GM18511 (cell line): Measurements from ENCODE around the gene CMSS1.
"Not testable (repeated sequence)": the region's sequence is repeated elsewhere in the genome, so short reads cannot be mapped to it uniquely, and the experiment has no call there.

Experiments used
- ATAC-seq: cut with Tn5 transposase; IDR thresholded peaks from one replicate; pipeline ENCODE4 v1.9.1; 2021; ENCODE audit warnings: mild to moderate bottlenecking, moderate library complexity; ENCODE audit not compliant: unreplicated experiment

CMSS1 gene

GRCh38 chr3:100206687-100207086 lies 389.0 kb downstream of the CMSS1 start:
- ATAC-seq: no peak

DNA sequence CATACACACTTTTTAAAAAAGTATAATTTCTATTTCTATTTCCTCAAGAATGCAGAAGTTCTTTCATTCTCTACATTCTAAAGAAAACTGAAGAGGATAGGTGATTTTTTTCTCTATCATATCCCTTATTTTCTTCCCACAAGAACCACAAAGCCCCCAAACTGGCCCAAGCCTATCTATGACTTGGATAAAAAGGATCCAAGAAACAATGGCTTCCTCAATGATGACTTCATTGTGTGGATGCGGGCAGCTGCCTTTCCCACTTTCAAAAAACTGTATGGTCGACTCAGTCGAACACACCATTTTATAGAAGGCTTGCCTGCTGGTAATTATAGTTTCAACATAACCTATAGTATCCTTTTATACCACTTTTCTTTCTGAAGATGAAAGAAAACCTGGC lies 390.2 kb downstream of the CMSS1 start:
- no peak for ATAC-seq

DNA sequence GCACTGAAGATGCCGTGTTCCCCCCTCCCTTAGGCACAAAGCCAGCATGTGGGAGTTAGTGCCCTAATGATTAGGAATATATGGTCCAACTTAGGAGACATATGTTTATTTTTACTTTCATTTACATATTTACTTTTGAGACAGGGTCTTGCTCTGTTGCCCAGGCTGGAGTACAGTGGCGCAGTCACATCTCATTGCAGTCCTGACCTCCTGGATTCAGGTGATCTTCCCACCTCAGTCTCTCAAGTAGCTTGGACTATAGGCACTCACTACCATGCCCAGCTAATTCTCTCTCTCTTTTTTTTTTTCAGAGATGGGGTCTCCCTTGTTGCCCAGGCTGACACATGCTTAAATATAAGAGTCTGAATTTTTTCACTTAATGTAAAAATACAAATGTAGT lies 391.5 kb downstream of the CMSS1 start:
- no peak for ATAC-seq

GRCh38 chr3:100209948-100210771 lies 392.5 kb downstream of the CMSS1 start:
- ATAC-seq: peak; percentile 99

DNA sequence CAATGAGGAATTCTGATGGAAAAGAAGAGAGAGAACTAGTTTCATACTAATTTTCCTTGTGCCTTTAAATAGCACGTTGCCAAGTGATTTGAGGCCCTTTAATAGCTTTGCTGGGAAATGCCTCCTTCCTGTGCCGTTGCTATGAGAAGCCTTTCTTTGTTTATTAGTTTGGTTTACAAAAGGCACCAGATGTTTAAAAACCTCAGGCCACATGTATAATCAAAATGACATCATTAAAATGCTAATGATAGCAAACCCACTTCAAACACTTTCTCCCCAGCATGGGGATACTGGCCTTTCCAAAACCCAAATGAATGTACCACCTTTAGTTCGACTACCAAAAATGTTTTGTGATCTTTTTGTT lies 393.1 kb downstream of the CMSS1 start:
- ATAC-seq: no peak

DNA sequence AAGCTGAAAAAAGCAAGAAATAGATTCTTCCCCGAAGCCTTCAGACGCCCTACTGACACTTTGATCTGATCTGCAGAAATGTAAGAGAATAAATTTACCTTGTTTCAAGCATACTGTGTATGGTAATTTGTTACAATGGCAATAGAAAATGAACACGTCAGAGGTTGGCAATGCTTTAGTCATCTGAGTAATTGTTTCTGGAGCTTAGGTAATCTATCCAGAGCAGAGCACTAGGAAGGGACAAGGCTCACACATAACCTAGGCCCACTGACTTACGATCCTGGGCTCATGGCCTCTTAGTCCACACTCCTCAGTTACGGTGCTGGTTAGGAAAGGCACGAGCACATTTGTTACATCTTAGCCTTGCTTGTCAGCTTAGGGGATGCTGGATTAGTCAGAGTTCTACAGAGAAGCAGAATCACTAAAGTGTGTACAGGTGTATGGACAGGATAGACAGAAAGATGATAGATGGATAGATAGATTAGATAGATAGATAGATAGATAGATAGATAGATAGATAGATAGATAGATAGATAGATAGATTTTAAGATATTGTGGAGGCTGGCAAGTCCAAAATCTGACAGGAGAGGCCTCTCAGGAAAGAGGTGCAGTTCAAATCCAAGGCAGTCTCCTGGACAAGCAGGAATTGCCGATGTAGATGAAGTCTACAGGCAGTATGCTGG lies 396.4 kb downstream of the CMSS1 start:
- ATAC-seq: no peak

GRCh38 chr3:100214574-100214964 lies 396.9 kb downstream of the CMSS1 start:
- no peak for ATAC-seq

DNA sequence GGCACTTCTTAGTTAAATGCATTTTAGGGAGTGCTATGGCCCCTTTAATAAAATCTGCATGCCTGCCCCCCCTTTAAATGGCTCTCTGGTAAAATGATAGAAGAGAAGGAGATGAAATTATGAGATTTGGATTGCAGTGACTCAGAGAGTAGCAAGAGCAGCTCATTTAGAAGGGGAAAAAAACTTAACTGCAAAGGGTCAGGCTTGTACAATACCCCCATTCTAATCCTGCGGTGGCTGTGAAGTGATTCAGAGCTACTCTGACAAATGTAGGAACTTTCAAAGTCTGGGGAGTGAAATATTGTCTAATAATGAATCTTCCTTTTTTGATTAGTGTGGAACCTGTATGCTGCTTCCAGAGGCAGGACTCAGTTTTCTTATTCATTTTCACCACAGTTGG lies 399.1 kb downstream of the CMSS1 start:
- ATAC-seq: no peak

DNA sequence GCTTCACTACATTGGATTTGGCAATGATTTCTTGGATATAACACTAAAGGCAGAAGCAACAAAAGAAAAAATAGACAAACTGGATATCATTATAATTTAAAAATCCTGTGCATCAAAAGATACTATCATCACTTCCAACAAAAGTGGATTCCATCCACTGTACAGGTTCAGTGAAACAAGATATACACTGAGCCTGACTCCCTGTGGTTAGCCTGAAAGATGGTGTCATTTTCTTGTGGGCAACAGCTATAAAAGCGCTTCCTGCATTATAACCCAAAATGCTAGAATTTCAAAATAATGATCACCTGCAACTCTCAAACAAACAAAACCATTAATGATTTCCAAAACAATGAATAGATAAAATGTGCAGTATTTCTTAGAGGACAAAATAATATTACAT lies 403.5 kb downstream of the CMSS1 start:
- ATAC-seq: no peak

DNA sequence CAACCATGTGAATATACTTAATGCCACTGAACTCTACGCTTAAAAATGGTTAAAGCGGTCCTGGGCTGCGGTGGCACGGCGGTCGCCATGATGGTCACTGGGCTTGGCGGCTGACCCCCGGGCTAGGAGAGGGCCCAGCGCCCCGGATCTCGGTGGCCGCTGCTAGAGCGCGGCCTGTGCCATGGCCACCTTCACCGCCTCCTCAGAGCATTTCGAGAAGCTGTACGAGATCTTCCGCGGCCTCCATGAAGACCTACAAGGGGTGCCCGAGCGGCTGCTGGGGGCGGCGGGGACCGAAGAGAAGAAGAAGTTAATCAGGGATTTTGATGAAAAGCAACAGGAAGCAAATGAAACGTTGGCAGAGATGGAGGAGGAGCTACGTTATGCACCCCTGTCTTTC lies 407.5 kb downstream of the CMSS1 start:
- ATAC-seq: no peak

- ATAC-seq: no peak
These were observed 408.2 kb downstream of the CMSS1 start for GRCh38 chr3:100225883-100226282.

DNA sequence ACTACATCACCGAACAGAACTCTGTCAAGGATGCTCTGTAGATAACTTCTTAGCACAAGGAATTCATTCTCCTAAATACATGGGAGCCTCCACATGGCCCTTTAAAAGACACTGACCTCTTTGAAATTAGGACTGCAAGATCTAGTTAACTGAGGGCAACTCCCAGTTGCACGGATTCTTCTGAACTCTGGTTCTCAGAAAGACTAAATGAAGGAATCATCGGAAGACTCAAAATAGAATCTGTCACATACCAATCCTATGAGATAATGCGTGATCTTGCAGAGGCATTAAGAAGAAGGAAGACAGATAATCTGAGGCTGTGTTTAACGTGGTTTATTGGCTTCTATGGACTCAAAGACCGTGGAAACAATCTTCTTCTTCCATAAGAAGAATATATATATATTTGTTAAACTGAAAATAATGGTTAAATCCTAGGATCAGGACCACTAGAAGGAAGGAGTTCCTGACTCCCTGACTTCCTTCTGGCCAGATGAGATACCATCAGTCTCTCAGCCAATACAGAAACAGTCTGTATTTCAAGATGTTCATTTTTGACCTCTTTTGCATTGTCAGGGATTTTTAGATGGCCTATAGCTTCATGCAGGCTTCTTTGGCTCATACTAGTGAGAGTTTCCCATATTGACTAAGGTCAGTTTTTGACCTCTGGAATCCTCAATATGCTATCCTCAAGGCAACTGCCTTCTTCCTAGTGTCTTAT lies 409.2 kb downstream of the CMSS1 start:
- no peak for ATAC-seq

- ATAC-seq: no peak
These were observed 409.9 kb downstream of the CMSS1 start for GRCh38 chr3:100227511-100227921.

DNA sequence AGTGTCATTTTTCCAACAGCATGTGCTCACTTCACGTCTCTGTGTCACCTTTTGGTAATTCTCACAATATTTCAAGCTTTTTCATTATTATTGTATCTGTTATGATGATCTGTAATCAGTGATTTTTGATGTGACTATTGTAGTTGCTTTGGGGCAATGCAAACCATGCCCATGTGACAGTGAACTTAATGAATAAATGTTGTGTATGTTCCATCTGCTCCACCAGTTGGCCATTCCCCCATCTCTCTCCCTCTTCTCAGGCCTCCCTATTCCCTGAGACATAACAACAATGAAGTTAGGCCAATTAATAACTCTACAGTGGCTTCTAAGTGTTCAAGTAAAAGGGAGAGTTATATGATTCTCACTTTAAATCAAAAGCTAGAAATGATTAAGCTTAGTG lies 410.6 kb downstream of the CMSS1 start:
- no peak for ATAC-seq

DNA sequence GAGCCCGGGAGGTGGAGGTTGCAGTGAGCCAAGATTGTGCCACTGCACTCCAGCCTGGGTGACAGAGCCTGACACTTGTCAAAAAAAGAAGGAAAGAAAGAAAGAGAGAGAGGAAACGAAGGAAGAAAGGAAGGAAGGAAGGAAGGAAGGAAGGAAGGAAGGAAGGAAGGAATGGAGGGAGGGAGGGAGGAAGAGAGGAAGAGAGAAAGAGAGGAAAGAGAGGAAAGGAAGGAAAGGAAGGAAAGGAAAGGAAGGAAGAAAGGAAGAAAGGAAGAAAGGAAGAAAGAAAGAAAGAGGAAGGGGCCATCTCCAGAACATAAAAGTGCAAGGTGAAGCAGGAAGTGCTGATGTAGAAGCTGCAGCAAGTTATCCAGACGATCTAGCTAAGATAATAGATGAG lies 411.5 kb downstream of the CMSS1 start:
- ATAC-seq: not testable (repeated sequence)

- ATAC-seq: no peak
These were observed 413.0 kb downstream of the CMSS1 start for GRCh38 chr3:100230710-100231109.
